GM18870 (cell line): ENCODE data around the gene ANAPC4.
"Not testable (repeated sequence)": the region's sequence is repeated elsewhere in the genome, so short reads cannot be mapped to it uniquely, and the experiment has no call there.

Experiments used
- ATAC-seq: cut with Tn5 transposase; IDR thresholded peaks from one replicate; pipeline ENCODE4 v1.9.1; 2021; ENCODE audit warnings: moderate library complexity; ENCODE audit not compliant: unreplicated experiment

Gene ANAPC4

GRCh38 chr4:25376754-25377571 lies at the start of gene ANAPC4:
ANAPC4 (plus strand) TSS chr4:25377263; CDS start chr4:25377428, 165 bp downstream.
- peak; percentile 55 for ATAC-seq

- not testable (repeated sequence) for ATAC-seq
These were observed 48.6 kb upstream of the ANAPC4 start for GRCh38 chr4:25328463-25328862.

GRCh38 chr4:25330335-25330734 lies 46.7 kb upstream of the ANAPC4 start:
- ATAC-seq = no peak

GRCh38 chr4:25330905-25331808 lies 45.9 kb upstream of the ANAPC4 start:
- ATAC-seq = peak; percentile 88

- ATAC-seq = no peak
These were observed 33.4 kb upstream of the ANAPC4 start for GRCh38 chr4:25343671-25344070.

- ATAC-seq = no peak
These were observed 31.3 kb upstream of the ANAPC4 start for GRCh38 chr4:25345744-25346143.

- peak; percentile 70 for ATAC-seq
These were observed 30.1 kb upstream of the ANAPC4 start for GRCh38 chr4:25346913-25347312.

GRCh38 chr4:25347473-25347872 lies 29.6 kb upstream of the ANAPC4 start:
- no peak for ATAC-seq

GRCh38 chr4:25347971-25348370 lies 29.1 kb upstream of the ANAPC4 start:
- no peak for ATAC-seq

GRCh38 chr4:25350561-25350960 lies 26.5 kb upstream of the ANAPC4 start:
- ATAC-seq = no peak

- ATAC-seq = no peak
These were observed 25.2 kb upstream of the ANAPC4 start for GRCh38 chr4:25351777-25352416.

GRCh38 chr4:25356068-25356467 lies 21.0 kb upstream of the ANAPC4 start:
- no peak for ATAC-seq

GRCh38 chr4:25358515-25359275 lies 18.4 kb upstream of the ANAPC4 start:
- ATAC-seq = no peak

- ATAC-seq = no peak
These were observed 15.8 kb upstream of the ANAPC4 start for GRCh38 chr4:25361253-25361652.

GRCh38 chr4:25367004-25367621 lies 9.9 kb upstream of the ANAPC4 start:
- no peak for ATAC-seq

GRCh38 chr4:25367877-25368276 lies 9.2 kb upstream of the ANAPC4 start:
- ATAC-seq = no peak

- ATAC-seq = no peak
These were observed 8.7 kb upstream of the ANAPC4 start for GRCh38 chr4:25368315-25368714.

- ATAC-seq = no peak
These were observed 6.8 kb upstream of the ANAPC4 start for GRCh38 chr4:25370242-25370641.

- not testable (repeated sequence) for ATAC-seq
These were observed 4.5 kb upstream of the ANAPC4 start for GRCh38 chr4:25372549-25372948.
